HepG2 (cell line): ENCODE data around the gene ABHD3. TPM values are rescaled to one million over a fixed set of nuclear protein-coding genes. Genes with fewer than 3 reads are reported as not detected.

Experiments used
- ATAC-seq: fragments of 200-7000 bp; cut with Tn5 transposase; 3 replicates; pipeline ENCODE4 v1.9.1; 2020; ENCODE audit warnings: mild to moderate bottlenecking, moderate library complexity
- BruUV-seq: library from RNA; stranded (reverse); fragments of 400-500 nt; replicated peaks from 2 replicates; lab custom pipeline; 2021; lab: Mats Ljungman, UMichigan
- CTCF ChIA-PET: fragments of 300-600 bp; formaldehyde crosslinking; extraction: SDS; loops from one replicate; lab custom pipeline; 2021; ENCODE audit warnings: low total read pairs, inconsistent platforms, low intra/inter-chr PET ratio; lab: Yijun Ruan, JAX
- POLR2A ChIA-PET: fragments of 350-600 bp; sonication (Branson Sonifier 250); formaldehyde crosslinking; loops from one replicate; lab custom pipeline; 2020; ENCODE audit warnings: antibody characterized with exemption, inconsistent platforms; lab: Yijun Ruan, JAX
- DNase-seq: peaks from one replicate; pipeline ENCODE4 v3.0.0-alpha.2; 2015; ENCODE audit warnings: low spot score
- FAIRE-seq: peaks from 3 replicates; lab custom pipeline; 2011; peaks lifted over from hg19 to GRCh38; lab: Jason Lieb, UNC
- H2AFZ ChIP-seq: one replicate; pipeline ENCODE4 v1.6.1; 2011; ENCODE audit warnings: low read length, inconsistent platforms
- H3K27ac ChIP-seq: fragments of 300-600 bp; 3 replicates; pipeline ENCODE4 v1.8.0; 2011; ENCODE audit warnings: mixed run types, mild to moderate bottlenecking, mixed read lengths, low read length, inconsistent platforms; ENCODE audit not compliant: insufficient read depth; ENCODE audit errors: extremely low read length
- H3K27me3 ChIP-seq, 2 experiments: fragments of 200-600 bp in 1 of 2; 2 replicates in 1 of 2; 3 replicates in 1 of 2; pipeline versions ENCODE4 v1.6.0 to v1.8.0; 2011; ENCODE audit warnings: low read length in 2 of 2, mild to moderate bottlenecking in 2 of 2, moderate library complexity in 2 of 2, inconsistent platforms in 1 of 2; ENCODE audit not compliant: insufficient read depth in 2 of 2, control insufficient read depth in 1 of 2
- H3K36me3 ChIP-seq, 2 experiments: fragments of 200-600 bp in 1 of 2; replicated peaks in 1 of 2; 2 replicates in 1 of 2; 3 replicates in 1 of 2; pipeline versions ENCODE4 v1.5.1 to v1.8.0; 2011; ENCODE audit warnings: low read length in 2 of 2, inconsistent platforms in 1 of 2; ENCODE audit not compliant: insufficient read depth in 2 of 2, control insufficient read depth in 1 of 2
- H3K4me1 ChIP-seq: 2 replicates; pipeline ENCODE4 v1.5.1; 2012; ENCODE audit warnings: low read length, inconsistent platforms; ENCODE audit not compliant: insufficient read depth
- H3K4me2 ChIP-seq: 2 replicates; pipeline ENCODE4 v1.6.0; 2011; ENCODE audit warnings: low read depth, low read length, inconsistent platforms
- H3K4me3 ChIP-seq, 3 experiments: fragments of 200-600 bp in 1 of 3; sonication (generic), shearing (Covaris generic) in 1 of 3; replicated peaks in 1 of 3; 2 replicates each; pipeline ENCODE4 v1.5.1; 2011 to 2016; ENCODE audit warnings: low read length in 3 of 3, inconsistent platforms in 2 of 3, low read depth in 2 of 3, mild to moderate bottlenecking in 2 of 3, control low read depth in 1 of 3, mixed read lengths in 1 of 3; ENCODE audit not compliant: insufficient read depth in 1 of 3
- H3K79me2 ChIP-seq: one replicate; pipeline ENCODE4 v1.6.1; 2011; ENCODE audit warnings: low read length, inconsistent platforms; ENCODE audit not compliant: insufficient read depth
- H3K9ac ChIP-seq: 2 replicates; pipeline ENCODE4 v1.6.0; 2011; ENCODE audit warnings: mild to moderate bottlenecking, low read depth, low read length, inconsistent platforms; ENCODE audit not compliant: insufficient read depth
- H3K9me3 ChIP-seq: 2 replicates; pipeline ENCODE4 v1.5.1; 2012; ENCODE audit warnings: mild to moderate bottlenecking, low read length
- H4K20me1 ChIP-seq: 2 replicates; pipeline ENCODE4 v1.6.0; 2011; ENCODE audit warnings: inconsistent platforms, mild to moderate bottlenecking, low read length, moderate library complexity; ENCODE audit not compliant: insufficient read depth
- FOXC1 ChIP-seq: sonication (generic); formaldehyde crosslinking; IDR thresholded peaks from 2 replicates; pipeline ENCODE4 v1.8.0; 2022; ENCODE audit warnings: mild to moderate bottlenecking, missing genetic modification reagents, borderline replicate concordance
- MED13 ChIP-seq: sonication (generic); formaldehyde crosslinking; IDR thresholded peaks from 2 replicates; pipeline ENCODE4 v1.5.0; 2020; ENCODE audit warnings: missing genetic modification reagents
- MTA3 ChIP-seq: sonication (generic); formaldehyde crosslinking; IDR thresholded peaks from 2 replicates; pipeline ENCODE4 v1.4.0; 2020; ENCODE audit warnings: missing genetic modification reagents
- NFATC3 ChIP-seq: sonication (generic); formaldehyde crosslinking; IDR thresholded peaks from 2 replicates; pipeline ENCODE4 v1.5.1; 2020; ENCODE audit warnings: mild to moderate bottlenecking, missing genetic modification reagents
- PRMT3 ChIP-seq: sonication (generic); formaldehyde crosslinking; IDR thresholded peaks from 2 replicates; pipeline ENCODE4 v1.8.1; 2022; ENCODE audit warnings: low read depth, mild to moderate bottlenecking, moderate library complexity, missing genetic modification reagents, borderline replicate concordance
- TAF1 ChIP-seq: sonication (generic); formaldehyde crosslinking; IDR thresholded peaks from 2 replicates; pipeline ENCODE4 v1.4.0; 2020; ENCODE audit warnings: missing genetic modification reagents
- TGIF2 ChIP-seq: IDR thresholded peaks from 2 replicates; pipeline ENCODE4 v1.6.1; 2016; ENCODE audit warnings: control low read depth, missing compliant biosample characterization
- YY1 ChIP-seq: IDR thresholded peaks from 2 replicates; pipeline ENCODE4 v1.6.1; 2011; ENCODE audit warnings: low read length, low read depth, moderate library complexity, mild to moderate bottlenecking; ENCODE audit not compliant: insufficient read depth, insufficient replicate concordance
- ZNF232 ChIP-seq: sonication (generic); formaldehyde crosslinking; IDR thresholded peaks from 2 replicates; pipeline ENCODE4 v1.4.0; 2020; ENCODE audit warnings: missing genetic modification reagents, borderline replicate concordance
- ZNF446 ChIP-seq: sonication (generic); formaldehyde crosslinking; IDR thresholded peaks from 2 replicates; pipeline ENCODE4 v1.5.0; 2020; ENCODE audit warnings: mild to moderate bottlenecking, missing genetic modification reagents
- ZNF496 ChIP-seq: sonication (generic); formaldehyde crosslinking; IDR thresholded peaks from 2 replicates; pipeline ENCODE4 v1.8.1; 2023; ENCODE audit warnings: mild to moderate bottlenecking, moderate library complexity, missing genetic modification reagents; ENCODE audit not compliant: insufficient replicate concordance
- ZNF546 ChIP-seq: sonication (generic); formaldehyde crosslinking; conservative IDR thresholded peaks from 2 replicates; pipeline ENCODE4 v1.8.1; 2023; ENCODE audit warnings: mild to moderate bottlenecking, missing genetic modification reagents
- ZNF558 ChIP-seq: sonication (generic); formaldehyde crosslinking; IDR thresholded peaks from 2 replicates; pipeline ENCODE4 v1.9.0; 2022; ENCODE audit warnings: mild to moderate bottlenecking, missing genetic modification reagents, borderline replicate concordance
- ZNF777 ChIP-seq: sonication (generic); formaldehyde crosslinking; IDR thresholded peaks from 2 replicates; pipeline ENCODE4 v1.4.0; 2020; ENCODE audit warnings: missing genetic modification reagents
- WGBS: methylation state at CpG from one replicate; pipeline ENCODE4 v1.1.6; 2017; ENCODE audit warnings: low lambda C conversion rate; 5-methylcytosine and 5-hydroxymethylcytosine counted together
- in situ Hi-C: cut with HindIII; loops from 2 replicates; pipeline ENCODE4 v1.10.0; 2017; ENCODE audit warnings: low pct_unique_long_range_greater_than_20kb; ENCODE audit not compliant: extremely low pct_ligation_motif_present
- intact Hi-C: fragments of 100-400 bp; cut with micrococcal nuclease; formaldehyde crosslinking; loops from one replicate; pipeline ENCODE4 v1.10.0; 2022; ENCODE audit not compliant: unreplicated experiment
- polyA plus RNA-seq, 8 experiments: library from polyadenylated mRNA; depleted of rRNA in 3 of 8; stranded (reverse) in 7 of 8; unstranded in 1 of 8; fragments of >200 nt; fragmentation: Illumina TruSeq in 4 of 8; extraction: Trizol in 4 of 8; gene quantifications; 2 replicates each; pipeline versions ENCODE4 v1.2.1 to v1.2.3, GENCODE V29; 2011 to 2016; ENCODE audit warnings: low read depth in 4 of 8, missing spikeins in 1 of 8, mixed read lengths in 1 of 8; ENCODE audit not compliant: insufficient read depth in 1 of 8
- total RNA-seq, 5 experiments: library from RNA; depleted of rRNA; stranded (reverse); fragments of >200 nt; fragmentation: Illumina TruSeq; extraction: Trizol; gene quantifications; 2 replicates each; pipeline ENCODE4 v1.2.3, GENCODE V29; 2016; ENCODE audit warnings: low read depth in 1 of 5
- TF ChIP-seq, protein P1 (sequence below): sonication (generic); formaldehyde crosslinking; IDR thresholded peaks from 2 replicates; pipeline ENCODE4 v1.8.0; 2022; ENCODE audit warnings: missing genetic modification reagents, mild to moderate bottlenecking, moderate library complexity, borderline replicate concordance
- TF ChIP-seq, protein P2 (sequence below): sonication (generic); formaldehyde crosslinking; IDR thresholded peaks from 2 replicates; pipeline ENCODE4 v1.4.0; 2020; ENCODE audit warnings: missing genetic modification reagents
- TF ChIP-seq, protein P3 (sequence below): sonication (generic); formaldehyde crosslinking; IDR thresholded peaks from 2 replicates; pipeline ENCODE4 v1.8.0; 2023; ENCODE audit warnings: mild to moderate bottlenecking, missing genetic modification reagents

ABHD3 gene
- total and polyA plus RNA-seq, 2 of the 13 experiments (the other 11 are each of a cell fraction or from before 2014, with no cell fraction given) = 32.1 to 40.2 TPM

DNA sequence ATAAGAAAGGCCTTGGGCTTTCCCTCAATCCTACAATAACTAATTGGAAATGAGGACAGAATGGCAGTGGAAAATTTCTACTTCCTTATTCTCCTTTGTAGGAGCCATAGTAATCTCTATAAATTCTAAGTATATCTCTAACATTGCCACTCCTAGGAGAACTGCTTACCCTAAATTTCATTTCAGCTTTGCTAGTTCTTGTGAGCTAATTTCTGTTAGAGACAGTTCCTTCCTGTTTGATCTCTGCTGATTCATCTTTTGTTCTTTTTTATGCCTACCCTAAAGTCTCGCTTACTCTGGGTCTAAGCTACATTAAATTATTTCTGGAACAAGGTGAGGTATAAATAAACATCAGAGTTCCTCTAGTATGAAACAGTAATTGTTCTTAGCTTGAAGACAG lies 25.7 kb downstream of the ABHD3 start:
- CTCF ChIA-PET = no interaction called here
- Histone ChIP-seq H3K36me3 (peaks cover 0 to 5% of the 10 kb centered on the region in 2 experiments; a peak in 4 of 5 replicates), H2AFZ (no peak overlapping the region), H3K9me3 (no peaks in the 10 kb centered on the region), H3K9ac (no peak overlapping the region), H3K27ac (no peak overlapping the region), H3K4me2 (no peak overlapping the region), H3K4me1 (peaks cover 13% of the 10 kb centered on the region), H3K79me2 (no peaks in the 10 kb centered on the region), H4K20me1 (no peaks in the 10 kb centered on the region), H3K27me3 (no peaks in the 10 kb centered on the region)
- FAIRE-seq = no peak
- no TSS peak for BruUV-seq
- POLR2A ChIA-PET = interaction anchor here (0.8 kb wide), 1 partner anchor 8 kb away, joined by 3 read pairs; no protein-coding TSS in a partner anchor
- 98% methylated on average over 1 of the region's 1 CpG for WGBS
- ATAC-seq = no peak
- in situ Hi-C loops (no loop called here), intact Hi-C loops (no loop called here)
- TF ChIP-seq, protein P1, sequence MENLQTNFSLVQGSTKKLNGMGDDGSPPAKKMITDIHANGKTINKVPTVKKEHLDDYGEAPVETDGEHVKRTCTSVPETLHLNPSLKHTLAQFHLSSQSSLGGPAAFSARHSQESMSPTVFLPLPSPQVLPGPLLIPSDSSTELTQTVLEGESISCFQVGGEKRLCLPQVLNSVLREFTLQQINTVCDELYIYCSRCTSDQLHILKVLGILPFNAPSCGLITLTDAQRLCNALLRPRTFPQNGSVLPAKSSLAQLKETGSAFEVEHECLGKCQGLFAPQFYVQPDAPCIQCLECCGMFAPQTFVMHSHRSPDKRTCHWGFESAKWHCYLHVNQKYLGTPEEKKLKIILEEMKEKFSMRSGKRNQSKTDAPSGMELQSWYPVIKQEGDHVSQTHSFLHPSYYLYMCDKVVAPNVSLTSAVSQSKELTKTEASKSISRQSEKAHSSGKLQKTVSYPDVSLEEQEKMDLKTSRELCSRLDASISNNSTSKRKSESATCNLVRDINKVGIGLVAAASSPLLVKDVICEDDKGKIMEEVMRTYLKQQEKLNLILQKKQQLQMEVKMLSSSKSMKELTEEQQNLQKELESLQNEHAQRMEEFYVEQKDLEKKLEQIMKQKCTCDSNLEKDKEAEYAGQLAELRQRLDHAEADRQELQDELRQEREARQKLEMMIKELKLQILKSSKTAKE = no peak
- TF ChIP-seq MTA3 (CRISPR knock-in tag) = no peak
- TF ChIP-seq ZNF558 (CRISPR knock-in tag) = no peak
- TF ChIP-seq MED13 (CRISPR knock-in tag) = no peak
- TF ChIP-seq PRMT3 (CRISPR knock-in tag) = no peak
- TF ChIP-seq, protein P2, sequence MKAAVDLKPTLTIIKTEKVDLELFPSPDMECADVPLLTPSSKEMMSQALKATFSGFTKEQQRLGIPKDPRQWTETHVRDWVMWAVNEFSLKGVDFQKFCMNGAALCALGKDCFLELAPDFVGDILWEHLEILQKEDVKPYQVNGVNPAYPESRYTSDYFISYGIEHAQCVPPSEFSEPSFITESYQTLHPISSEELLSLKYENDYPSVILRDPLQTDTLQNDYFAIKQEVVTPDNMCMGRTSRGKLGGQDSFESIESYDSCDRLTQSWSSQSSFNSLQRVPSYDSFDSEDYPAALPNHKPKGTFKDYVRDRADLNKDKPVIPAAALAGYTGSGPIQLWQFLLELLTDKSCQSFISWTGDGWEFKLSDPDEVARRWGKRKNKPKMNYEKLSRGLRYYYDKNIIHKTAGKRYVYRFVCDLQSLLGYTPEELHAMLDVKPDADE (CRISPR knock-in tag) = no peak
- no peak for TF ChIP-seq ZNF546 (CRISPR knock-in tag)
- TF ChIP-seq TAF1 (CRISPR knock-in tag) = no peak
- no peak for TF ChIP-seq FOXC1 (CRISPR knock-in tag)
- no peak for TF ChIP-seq ZNF496 (CRISPR knock-in tag)
- TF ChIP-seq, protein P3, sequence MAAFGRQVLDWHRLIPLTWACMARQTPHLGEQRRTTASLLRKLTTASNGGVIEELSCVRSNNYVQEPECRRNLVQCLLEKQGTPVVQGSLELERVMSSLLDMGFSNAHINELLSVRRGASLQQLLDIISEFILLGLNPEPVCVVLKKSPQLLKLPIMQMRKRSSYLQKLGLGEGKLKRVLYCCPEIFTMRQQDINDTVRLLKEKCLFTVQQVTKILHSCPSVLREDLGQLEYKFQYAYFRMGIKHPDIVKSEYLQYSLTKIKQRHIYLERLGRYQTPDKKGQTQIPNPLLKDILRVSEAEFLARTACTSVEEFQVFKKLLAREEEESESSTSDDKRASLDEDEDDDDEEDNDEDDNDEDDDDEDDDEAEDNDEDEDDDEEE = no peak
- no peak for TF ChIP-seq TGIF2 (CRISPR knock-in tag)
- TF ChIP-seq ZNF446 (CRISPR knock-in tag) = no peak
- no peak for TF ChIP-seq NFATC3 (CRISPR knock-in tag)
- no peak for TF ChIP-seq ZNF232 (CRISPR knock-in tag)
- TF ChIP-seq YY1 = no peak
- TF ChIP-seq ZNF777 (CRISPR knock-in tag) = no peak
- TF ChIP-seq, all 625 proteins: peak for 0
- no peak overlapping the region for H3K4me3 ChIP-seq
- no peak for DNase-seq
